Nephron (organoid): ENCODE results near the gene CC2D2A.

ENCODE experiments used
- H3K27ac Mint-ChIP-seq, 3 experiments: 2 replicates each; pipeline ENCODE4 v1.8.0; 2020; ENCODE audit warnings: mixed read lengths in 3 of 3, mild to moderate bottlenecking in 2 of 3, moderate library complexity in 1 of 3
- H3K27me3 Mint-ChIP-seq: 2 replicates; pipeline ENCODE4 v1.8.0; 2021; ENCODE audit warnings: low read depth, mild to moderate bottlenecking, moderate library complexity, mixed read lengths
- H3K36me3 Mint-ChIP-seq: 2 replicates; pipeline ENCODE4 v1.8.0; 2020; ENCODE audit warnings: low read depth, mixed read lengths
- H3K4me1 Mint-ChIP-seq: 2 replicates; pipeline ENCODE4 v1.8.0; 2020; ENCODE audit warnings: mixed read lengths
- H3K4me3 Mint-ChIP-seq, 3 experiments: 2 replicates each; pipeline ENCODE4 v1.8.0; 2020; ENCODE audit warnings: mild to moderate bottlenecking in 3 of 3, mixed read lengths in 3 of 3, moderate library complexity in 2 of 3
- H3K9me3 Mint-ChIP-seq: 2 replicates; pipeline ENCODE4 v1.8.0; 2020; ENCODE audit warnings: mixed read lengths
- CTCF ChIP-seq, 3 experiments: fragments of 200-600 bp; sonication (generic); IDR thresholded peaks; one replicate each; pipeline ENCODE4 v1.5.0; 2021; ENCODE audit warnings: antibody characterized with exemption in 3 of 3; ENCODE audit not compliant: unreplicated experiment in 3 of 3

Gene CC2D2A

GRCh38 chr4:15568821-15569220, 99.1 kb downstream of the CC2D2A start:
- H3K9me3 Mint-ChIP-seq, result no peaks in the 10 kb centered on the region
- no peaks in the 10 kb centered on the region for H3K4me1 Mint-ChIP-seq

GRCh38 chr4:15569746-15570145, 100.1 kb downstream of the CC2D2A start:
- Mint-ChIP-seq H3K27ac (no peak overlapping the region), H3K9me3 (no peaks in the 10 kb centered on the region), H3K27me3 (no peaks in the 10 kb centered on the region), H3K36me3 (peaks cover 51% of the 10 kb centered on the region), H3K4me1 (no peaks in the 10 kb centered on the region), H3K4me3 (no peak overlapping the region)
- TF ChIP-seq CTCF (IDR thresholded peaks at IDR 0.05; ENCODE audit: unreplicated experiment in 3 of 3), result no peak

More at GRCh38 chr4:15568821-15569220, 99.1 kb downstream of the CC2D2A start:
- Mint-ChIP-seq H3K27ac (no peak overlapping the region), H3K36me3 (peaks cover 60% of the 10 kb centered on the region), H3K4me3 (no peak overlapping the region), H3K27me3 (no peaks in the 10 kb centered on the region)
- no peak for TF ChIP-seq CTCF (IDR thresholded peaks at IDR 0.05; ENCODE audit: unreplicated experiment in 3 of 3)

GRCh38 chr4:15575966-15576365, 106.3 kb downstream of the CC2D2A start:
- no peak overlapping the region for H3K27ac Mint-ChIP-seq
- H3K4me3 Mint-ChIP-seq, result no peak overlapping the region
- H3K27me3 Mint-ChIP-seq, result no peaks in the 10 kb centered on the region
- no peaks in the 10 kb centered on the region for H3K4me1 Mint-ChIP-seq
- no peaks in the 10 kb centered on the region for H3K9me3 Mint-ChIP-seq
- H3K36me3 Mint-ChIP-seq, result peaks cover 19% of the 10 kb centered on the region
- no peak for TF ChIP-seq CTCF (IDR thresholded peaks at IDR 0.05; ENCODE audit: unreplicated experiment in 3 of 3)

- H3K9me3 Mint-ChIP-seq, result no peaks in the 10 kb centered on the region
- no peak overlapping the region for H3K4me3 Mint-ChIP-seq
- TF ChIP-seq CTCF (IDR thresholded peaks at IDR 0.05; ENCODE audit: unreplicated experiment in 3 of 3), result no peak
- peaks cover 29% of the 10 kb centered on the region for H3K36me3 Mint-ChIP-seq
- H3K27ac Mint-ChIP-seq, result no peak overlapping the region
- no peaks in the 10 kb centered on the region for H3K4me1 Mint-ChIP-seq
- H3K27me3 Mint-ChIP-seq, result no peaks in the 10 kb centered on the region
These were observed 107.8 kb downstream of the CC2D2A start for GRCh38 chr4:15577508-15577907.

- Mint-ChIP-seq H3K36me3 (peaks cover 56% of the 10 kb centered on the region), H3K27ac (no peak overlapping the region), H3K27me3 (no peaks in the 10 kb centered on the region), H3K9me3 (peaks cover 2% of the 10 kb centered on the region), H3K4me1 (peaks cover 4% of the 10 kb centered on the region), H3K4me3 (no peak overlapping the region)
- no peak for TF ChIP-seq CTCF (IDR thresholded peaks at IDR 0.05; ENCODE audit: unreplicated experiment in 3 of 3)
These were observed 115.1 kb downstream of the CC2D2A start for GRCh38 chr4:15584785-15585184.

- peaks cover 4% of the 10 kb centered on the region for H3K4me1 Mint-ChIP-seq
- H3K4me3 Mint-ChIP-seq, result no peak overlapping the region
- H3K27me3 Mint-ChIP-seq, result no peaks in the 10 kb centered on the region
- no peak overlapping the region for H3K27ac Mint-ChIP-seq
- peaks cover 2% of the 10 kb centered on the region for H3K9me3 Mint-ChIP-seq
- peaks cover 56% of the 10 kb centered on the region for H3K36me3 Mint-ChIP-seq
- TF ChIP-seq CTCF (IDR thresholded peaks at IDR 0.05; ENCODE audit: unreplicated experiment in 3 of 3), result no peak
These were observed 115.6 kb downstream of the CC2D2A start for GRCh38 chr4:15585331-15585730.
